GM12892 (cell line): Measurements from ENCODE around the gene USHBP1.

Experiments used
- POLR2A ChIP-seq: IDR thresholded peaks from 2 replicates; pipeline ENCODE4 v1.6.1; 2011; ENCODE audit warnings: low read depth, low read length, control low read depth
- POLR2AphosphoS5 ChIP-seq: IDR thresholded peaks from 2 replicates; pipeline ENCODE4 v1.6.1; 2011; ENCODE audit warnings: low read depth, low read length, control low read depth

- TF ChIP-seq POLR2AphosphoS5 (no peak), POLR2A (no peak)
These were observed 45.5 kb upstream of the USHBP1 start for GRCh38 chr19:17309965-17310461.
